Measurements from ENCODE around the gene ABCC6. TPM values are rescaled to one million over a fixed set of nuclear protein-coding genes. Genes with fewer than 3 reads are reported as not detected.

Gene ABCC6
- total and polyA plus RNA-seq, 2 donors (not counting 3 experiments of a cell fraction or from before 2014, with no cell fraction given) = 0.07 to 0.84 TPM

DNA sequence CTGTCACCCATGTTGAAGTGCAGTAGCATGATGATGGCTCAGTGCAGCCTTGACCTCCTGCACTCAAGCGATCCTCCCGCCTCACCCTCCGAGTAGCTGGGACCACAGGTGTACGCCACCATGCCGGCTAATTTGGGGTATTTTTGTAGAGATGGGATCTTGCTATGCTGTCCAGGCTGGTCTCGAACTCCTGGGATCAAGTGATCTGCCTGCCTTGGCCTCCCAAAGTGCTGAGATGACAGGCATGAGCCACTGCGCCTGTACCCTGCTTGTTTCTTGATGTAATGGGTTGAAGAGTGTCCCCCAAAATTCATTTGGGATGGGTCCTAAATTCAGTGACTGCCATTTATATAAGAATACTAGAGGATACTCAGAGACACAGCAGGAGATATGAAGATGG is 57.2 kb downstream of the ABCC6 start:
- H3K9me1 ChIP-seq (replicated peaks; ENCODE audit: control insufficient read depth, extremely low read depth, insufficient read depth, low read length) = no peaks in the 10 kb centered on the region
- TF ChIP-seq FOS (IDR thresholded peaks at IDR 0.05; ENCODE audit: borderline replicate concordance, insufficient read depth, low read length) (no peak), MYC (IDR thresholded peaks at IDR 0.05; ENCODE audit: low read depth, low read length) (no peak), JUN (IDR thresholded peaks at IDR 0.05; ENCODE audit: borderline replicate concordance, insufficient read depth, insufficient read length, low read depth) (no peak), POLR2AphosphoS5 (IDR thresholded peaks at IDR 0.05; ENCODE audit: insufficient read depth, low read depth, low read length) (no peak), GATA2 (IDR thresholded peaks at IDR 0.05; ENCODE audit: insufficient read depth, insufficient read length, low read depth, low read length) (no peak), POLR2A (IDR thresholded peaks at IDR 0.05; ENCODE audit: low read depth, low read length) (no peak), EZH2 (IDR thresholded peaks at IDR 0.05; ENCODE audit: borderline replicate concordance, low read depth, low read length, severe bottlenecking) (no peak)
- H3K9me3 ChIP-seq (replicated peaks; ENCODE audit: control insufficient read depth, insufficient read depth, low read length) = no peaks in the 10 kb centered on the region
- no peak overlapping the region for H3K9ac ChIP-seq (replicated peaks; ENCODE audit: extremely low read depth, insufficient read depth, low read length)
- H4K20me1 ChIP-seq (replicated peaks; ENCODE audit: control insufficient read depth, extremely low read depth, insufficient read depth, low read length) = no peaks in the 10 kb centered on the region
- no peak for DNase-seq (ENCODE audit: low read depth, low spot score)
- no peaks in the 10 kb centered on the region for H3K79me2 ChIP-seq (ENCODE audit: control insufficient read depth, insufficient read depth, low read length)
- H3K4me1 ChIP-seq (ENCODE audit: control insufficient read depth, extremely low read depth, insufficient read depth, low read length) = no peaks in the 10 kb centered on the region
- no peak overlapping the region for H3K27ac ChIP-seq (ENCODE audit: insufficient read depth, low read depth, low read length)
- CTCF ChIA-PET = no interaction called here
- peaks cover 0 to 1% of the 10 kb centered on the region in 2 experiments for H3K27me3 ChIP-seq (ENCODE audit: control insufficient read depth in 2 of 2, insufficient read depth in 2 of 2, low read length in 2 of 2)
- intact Hi-C loops (cut with micrococcal nuclease) = no loop called here
- no peak overlapping the region for H3K4me3 ChIP-seq (replicated peaks in 1 of 3; ENCODE audit: insufficient read depth in 1 of 3, low read depth in 1 of 3, low read length in 3 of 3)
- no peaks in the 10 kb centered on the region for H3K36me3 ChIP-seq (ENCODE audit: control insufficient read depth in 2 of 2, extremely low read depth in 1 of 2, insufficient read depth in 2 of 2, low read length in 2 of 2)
- POLR2A ChIA-PET = no interaction called here
- no peak for FAIRE-seq
- H2AFZ ChIP-seq (ENCODE audit: low read depth, low read length) = no peak overlapping the region
- no peak overlapping the region for H3K4me2 ChIP-seq (ENCODE audit: insufficient read depth, low read length)
- dilution Hi-C loops (cut with MboI; ENCODE audit: extremely low pct_ligation_motif_present, low sequenced_read_pairs) = no loop called here
- BruUV-seq (replicated peaks) = no TSS peak

- Histone ChIP-seq H3K27me3 (ENCODE audit: control insufficient read depth in 2 of 2, insufficient read depth in 2 of 2, low read length in 2 of 2) (peaks cover 0 to 1% of the 10 kb centered on the region in 2 experiments), H3K9me3 (replicated peaks; ENCODE audit: control insufficient read depth, insufficient read depth, low read length) (no peaks in the 10 kb centered on the region), H3K36me3 (ENCODE audit: control insufficient read depth in 2 of 2, extremely low read depth in 1 of 2, insufficient read depth in 2 of 2, low read length in 2 of 2) (no peaks in the 10 kb centered on the region), H2AFZ (ENCODE audit: low read depth, low read length) (no peak overlapping the region), H3K9ac (replicated peaks; ENCODE audit: extremely low read depth, insufficient read depth, low read length) (no peak overlapping the region), H3K27ac (ENCODE audit: insufficient read depth, low read depth, low read length) (no peak overlapping the region), H3K9me1 (replicated peaks; ENCODE audit: control insufficient read depth, extremely low read depth, insufficient read depth, low read length) (no peaks in the 10 kb centered on the region), H3K4me3 (replicated peaks in 1 of 3; ENCODE audit: insufficient read depth in 1 of 3, low read depth in 1 of 3, low read length in 3 of 3) (no peak overlapping the region), H3K4me2 (ENCODE audit: insufficient read depth, low read length) (no peak overlapping the region), H3K4me1 (ENCODE audit: control insufficient read depth, extremely low read depth, insufficient read depth, low read length) (no peaks in the 10 kb centered on the region), H4K20me1 (replicated peaks; ENCODE audit: control insufficient read depth, extremely low read depth, insufficient read depth, low read length) (no peaks in the 10 kb centered on the region), H3K79me2 (ENCODE audit: control insufficient read depth, insufficient read depth, low read length) (no peaks in the 10 kb centered on the region)
- ChIA-PET CTCF (no interaction called here), POLR2A (no interaction called here)
- TF ChIP-seq JUN (IDR thresholded peaks at IDR 0.05; ENCODE audit: borderline replicate concordance, insufficient read depth, insufficient read length, low read depth) (no peak), FOS (IDR thresholded peaks at IDR 0.05; ENCODE audit: borderline replicate concordance, insufficient read depth, low read length) (no peak), CTCF (IDR thresholded peaks at IDR 0.05; ENCODE audit: extremely low read depth in 1 of 2, insufficient read depth in 1 of 2, low read depth in 1 of 2, low read length in 2 of 2) (no peak), POLR2AphosphoS5 (IDR thresholded peaks at IDR 0.05; ENCODE audit: insufficient read depth, low read depth, low read length) (no peak), GATA2 (IDR thresholded peaks at IDR 0.05; ENCODE audit: insufficient read depth, insufficient read length, low read depth, low read length) (no peak), EZH2 (IDR thresholded peaks at IDR 0.05; ENCODE audit: borderline replicate concordance, low read depth, low read length, severe bottlenecking) (no peak), MAX (IDR thresholded peaks at IDR 0.05; ENCODE audit: insufficient read depth, insufficient read length) (no peak), MYC (IDR thresholded peaks at IDR 0.05; ENCODE audit: low read depth, low read length) (no peak), POLR2A (IDR thresholded peaks at IDR 0.05; ENCODE audit: low read depth, low read length) (no peak)
- dilution Hi-C loops (cut with MboI; ENCODE audit: extremely low pct_ligation_motif_present, low sequenced_read_pairs) (no loop called here), intact Hi-C loops (cut with micrococcal nuclease) (no loop called here)
- DNase-seq (ENCODE audit: low read depth, low spot score) (no peak), FAIRE-seq (no peak)
- BruUV-seq (replicated peaks) = no TSS peak
Observed at GRCh38 chr16:16164243-16164642, 59.1 kb downstream of the ABCC6 start.

All from endothelial cell of umbilical vein (primary cell).